Measurements from ENCODE around the gene PHF2.

The PHF2 gene

DNA sequence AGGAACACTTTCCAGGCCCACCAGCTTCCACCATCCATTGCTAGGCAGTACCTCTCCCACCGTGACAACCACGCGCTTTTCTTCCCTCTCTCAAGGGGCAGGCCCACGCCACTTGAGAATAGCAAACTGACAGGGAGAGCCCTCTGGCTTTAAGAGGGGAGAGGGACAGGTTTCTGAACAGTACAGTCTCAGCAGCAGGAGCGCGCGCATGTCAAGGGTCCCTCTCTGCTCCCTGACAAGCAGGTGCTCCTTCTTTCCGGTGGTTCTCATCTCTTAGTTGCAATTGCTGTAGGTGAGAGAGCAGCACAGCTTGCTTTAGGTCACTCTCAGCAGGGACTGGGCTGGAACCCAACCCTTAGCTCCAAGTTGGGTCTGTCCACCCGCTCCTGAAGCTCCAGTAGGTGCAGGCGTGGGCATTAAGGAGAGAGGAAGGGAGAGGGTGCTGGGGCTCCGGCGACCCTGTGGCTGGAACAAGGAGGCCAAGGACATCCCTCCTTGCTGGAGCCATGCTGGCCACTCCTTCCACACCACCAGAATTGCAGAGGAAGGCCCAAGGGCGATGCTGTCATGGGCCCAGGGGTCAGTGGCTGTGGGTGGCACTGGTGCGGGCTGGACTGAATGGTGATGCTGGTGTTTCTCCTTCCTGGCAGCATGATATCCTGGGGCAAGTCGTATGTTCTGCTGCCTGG is 9.0 kb upstream of the PHF2 start:
- POLR2A ChIA-PET, result interaction anchor here (1.2 to 2.4 kb wide), 5 partner anchors 8 to 116 kb away, joined by 4 to 14 read pairs (median 13); partner anchors contain the start of genes FAM120A, FAM120AOS and PHF2
- Histone ChIP-seq H3K4me1 (ENCODE audit: control insufficient read depth, insufficient read depth, low read length) (no peaks in the 10 kb centered on the region), H3K9me3 (ENCODE audit: control insufficient read depth, insufficient read depth, low read depth, low read length) (no peaks in the 10 kb centered on the region), H3K36me3 (ENCODE audit: control insufficient read depth in 2 of 2, insufficient read depth in 1 of 2, low read length in 2 of 2) (peaks cover 4 to 22% of the 10 kb centered on the region in 2 experiments; a peak in 2 of 3 replicates), H3K27ac (ENCODE audit: extremely low read depth, low read depth, low read length) (peak overlapping the region; percentile 84; the same call in 1 of the 2 replicates), H3K4me3 (ENCODE audit: low read depth, low read length) (peak overlapping the region; percentile 58)
- CTCF ChIA-PET, result interaction anchor here (0.7 to 2.3 kb wide), 8 partner anchors 13 to 899 kb away, joined by 3 to 50 read pairs (median 4); partner anchors contain the start of gene FAM120A
- TF ChIP-seq ZNF221 (tag by site-specific recombination; IDR thresholded peaks at IDR 0.05; ENCODE audit: borderline replicate concordance) (no peak), ZNF2 (tag by site-specific recombination; IDR thresholded peaks at IDR 0.05) (no peak), ZFP3 (tag by site-specific recombination; IDR thresholded peaks at IDR 0.05; ENCODE audit: low read depth) (no peak), YY1 (tag by site-specific recombination; IDR thresholded peaks at IDR 0.05) (no peak), SCRT2 (tag by site-specific recombination; IDR thresholded peaks at IDR 0.05) (no peak), GLIS1 (tag by site-specific recombination; IDR thresholded peaks at IDR 0.05) (no peak), SCRT1 (tag by site-specific recombination; IDR thresholded peaks at IDR 0.05; ENCODE audit: borderline replicate concordance) (no peak), ZFP41 (tag by site-specific recombination; IDR thresholded peaks at IDR 0.05; ENCODE audit: borderline replicate concordance) (no peak), GFI1B (tag by site-specific recombination; IDR thresholded peaks at IDR 0.05) (no peak), IKZF3 (tag by site-specific recombination; IDR thresholded peaks at IDR 0.05) (no peak), ZFP69B (tag by site-specific recombination; IDR thresholded peaks at IDR 0.05) (no peak)
- TF ChIP-seq, protein P1, sequence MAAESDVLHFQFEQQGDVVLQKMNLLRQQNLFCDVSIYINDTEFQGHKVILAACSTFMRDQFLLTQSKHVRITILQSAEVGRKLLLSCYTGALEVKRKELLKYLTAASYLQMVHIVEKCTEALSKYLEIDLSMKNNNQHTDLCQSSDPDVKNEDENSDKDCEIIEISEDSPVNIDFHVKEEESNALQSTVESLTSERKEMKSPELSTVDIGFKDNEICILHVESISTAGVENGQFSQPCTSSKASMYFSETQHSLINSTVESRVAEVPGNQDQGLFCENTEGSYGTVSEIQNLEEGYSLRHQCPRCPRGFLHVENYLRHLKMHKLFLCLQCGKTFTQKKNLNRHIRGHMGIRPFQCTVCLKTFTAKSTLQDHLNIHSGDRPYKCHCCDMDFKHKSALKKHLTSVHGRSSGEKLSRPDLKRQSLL (tag by site-specific recombination; IDR thresholded peaks at IDR 0.05), result no peak
- TF ChIP-seq, protein P2, sequence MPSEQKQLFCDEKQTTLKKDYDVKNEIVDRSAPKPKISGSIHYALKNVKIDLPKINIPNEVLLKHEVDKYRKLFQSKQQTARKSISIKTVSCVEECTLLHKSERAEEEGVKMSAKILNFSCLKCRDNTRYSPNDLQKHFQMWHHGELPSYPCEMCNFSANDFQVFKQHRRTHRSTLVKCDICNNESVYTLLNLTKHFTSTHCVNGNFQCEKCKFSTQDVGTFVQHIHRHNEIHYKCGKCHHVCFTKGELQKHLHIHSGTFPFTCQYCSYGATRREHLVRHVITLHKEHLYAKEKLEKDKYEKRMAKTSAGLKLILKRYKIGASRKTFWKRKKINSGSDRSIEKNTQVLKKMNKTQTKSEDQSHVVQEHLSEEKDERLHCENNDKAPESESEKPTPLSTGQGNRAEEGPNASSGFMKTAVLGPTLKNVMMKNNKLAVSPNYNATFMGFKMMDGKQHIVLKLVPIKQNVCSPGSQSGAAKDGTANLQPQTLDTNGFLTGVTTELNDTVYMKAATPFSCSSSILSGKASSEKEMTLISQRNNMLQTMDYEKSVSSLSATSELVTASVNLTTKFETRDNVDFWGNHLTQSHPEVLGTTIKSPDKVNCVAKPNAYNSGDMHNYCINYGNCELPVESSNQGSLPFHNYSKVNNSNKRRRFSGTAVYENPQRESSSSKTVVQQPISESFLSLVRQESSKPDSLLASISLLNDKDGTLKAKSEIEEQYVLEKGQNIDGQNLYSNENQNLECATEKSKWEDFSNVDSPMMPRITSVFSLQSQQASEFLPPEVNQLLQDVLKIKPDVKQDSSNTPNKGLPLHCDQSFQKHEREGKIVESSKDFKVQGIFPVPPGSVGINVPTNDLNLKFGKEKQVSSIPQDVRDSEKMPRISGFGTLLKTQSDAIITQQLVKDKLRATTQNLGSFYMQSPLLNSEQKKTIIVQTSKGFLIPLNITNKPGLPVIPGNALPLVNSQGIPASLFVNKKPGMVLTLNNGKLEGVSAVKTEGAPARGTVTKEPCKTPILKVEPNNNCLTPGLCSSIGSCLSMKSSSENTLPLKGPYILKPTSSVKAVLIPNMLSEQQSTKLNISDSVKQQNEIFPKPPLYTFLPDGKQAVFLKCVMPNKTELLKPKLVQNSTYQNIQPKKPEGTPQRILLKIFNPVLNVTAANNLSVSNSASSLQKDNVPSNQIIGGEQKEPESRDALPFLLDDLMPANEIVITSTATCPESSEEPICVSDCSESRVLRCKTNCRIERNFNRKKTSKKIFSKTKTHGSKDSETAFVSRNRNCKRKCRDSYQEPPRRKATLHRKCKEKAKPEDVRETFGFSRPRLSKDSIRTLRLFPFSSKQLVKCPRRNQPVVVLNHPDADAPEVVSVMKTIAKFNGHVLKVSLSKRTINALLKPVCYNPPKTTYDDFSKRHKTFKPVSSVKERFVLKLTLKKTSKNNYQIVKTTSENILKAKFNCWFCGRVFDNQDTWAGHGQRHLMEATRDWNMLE (tag by site-specific recombination; conservative IDR thresholded peaks at IDR 0.05; ENCODE audit: low read depth), result no peak

DNA sequence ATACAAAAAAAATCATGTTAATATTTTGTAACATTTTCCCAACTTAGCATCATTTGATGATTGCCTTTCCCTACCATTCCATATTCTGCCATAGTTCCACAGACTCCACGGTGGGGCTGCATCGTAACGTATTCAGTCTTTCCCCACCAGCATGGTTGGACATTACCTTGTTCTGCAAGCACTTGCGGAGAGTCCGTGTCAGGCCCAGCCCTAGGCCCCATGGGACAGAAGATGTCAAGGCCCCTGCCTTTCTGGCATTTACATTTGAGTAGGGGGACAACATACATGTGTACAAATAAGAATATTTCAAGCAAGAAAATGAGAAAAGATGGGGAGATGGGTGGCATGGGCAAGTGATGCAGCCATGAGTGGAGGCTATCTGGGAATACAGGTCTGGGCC is 8.2 kb upstream of the PHF2 start:
- ChIA-PET CTCF (no interaction called here), POLR2A (no interaction called here)
- H3K4me3 ChIP-seq (ENCODE audit: low read depth, low read length), result no peak overlapping the region
- peaks cover 0 to 14% of the 10 kb centered on the region in 2 experiments; a peak in 1 of 3 replicates for H3K36me3 ChIP-seq (ENCODE audit: control insufficient read depth in 2 of 2, insufficient read depth in 1 of 2, low read length in 2 of 2)
- H3K9me3 ChIP-seq (ENCODE audit: control insufficient read depth, insufficient read depth, low read depth, low read length), result no peaks in the 10 kb centered on the region
- TF ChIP-seq ZNF677 (tag by site-specific recombination; IDR thresholded peaks at IDR 0.05), result no peak
- TF ChIP-seq ZNF571 (tag by site-specific recombination; IDR thresholded peaks at IDR 0.05), result no peak
- no peak for TF ChIP-seq ZNF24 (tag by site-specific recombination; IDR thresholded peaks at IDR 0.05)
- TF ChIP-seq GLI4 (tag by site-specific recombination; IDR thresholded peaks at IDR 0.05), result no peak
- no peaks in the 10 kb centered on the region for H3K4me1 ChIP-seq (ENCODE audit: control insufficient read depth, insufficient read depth, low read length)
- no peak overlapping the region for H3K27ac ChIP-seq (ENCODE audit: extremely low read depth, low read depth, low read length)

All from HEK293 (cell line).